IPS DF 6.9 (cell line): Measurements from ENCODE around the gene CCDC12.

ENCODE experiments used
- DNase-seq: peaks from one replicate; pipeline ENCODE4 v3.0.0-alpha.2; 2013; ENCODE audit warnings: low read depth, low spot score
- H3K27ac ChIP-seq: one replicate; pipeline ENCODE4 v1.5.1; 2013; ENCODE audit warnings: low read length, control low read depth
- H3K27me3 ChIP-seq: 2 replicates; pipeline ENCODE4 v1.6.1; 2013; ENCODE audit warnings: mild to moderate bottlenecking, low read length; ENCODE audit not compliant: control insufficient read depth, insufficient read depth
- H3K36me3 ChIP-seq: 2 replicates; pipeline ENCODE4 v1.6.1; 2013; ENCODE audit warnings: low read length; ENCODE audit not compliant: control insufficient read depth, insufficient read depth
- H3K4me1 ChIP-seq: 2 replicates; pipeline ENCODE4 v1.6.1; 2013; ENCODE audit warnings: low read length; ENCODE audit not compliant: control insufficient read depth, insufficient read depth
- H3K4me3 ChIP-seq: 2 replicates; pipeline ENCODE4 v1.5.1; 2013; ENCODE audit warnings: mild to moderate bottlenecking, low read length
- H3K9me3 ChIP-seq: 2 replicates; pipeline ENCODE4 v1.6.1; 2013; ENCODE audit warnings: low read length, inconsistent platforms; ENCODE audit not compliant: control insufficient read depth, insufficient read depth
- WGBS: extraction: QIAGEN DNeasy Blood & Tissue Kit; methylation state at CpG from one replicate; pipeline ENCODE4 v1.1.7; 2013; ENCODE audit warnings: mixed read lengths, missing lambda C conversion rate; ENCODE audit not compliant: insufficient read length, insufficient coverage; 5-methylcytosine and 5-hydroxymethylcytosine counted together

The CCDC12 gene

DNA sequence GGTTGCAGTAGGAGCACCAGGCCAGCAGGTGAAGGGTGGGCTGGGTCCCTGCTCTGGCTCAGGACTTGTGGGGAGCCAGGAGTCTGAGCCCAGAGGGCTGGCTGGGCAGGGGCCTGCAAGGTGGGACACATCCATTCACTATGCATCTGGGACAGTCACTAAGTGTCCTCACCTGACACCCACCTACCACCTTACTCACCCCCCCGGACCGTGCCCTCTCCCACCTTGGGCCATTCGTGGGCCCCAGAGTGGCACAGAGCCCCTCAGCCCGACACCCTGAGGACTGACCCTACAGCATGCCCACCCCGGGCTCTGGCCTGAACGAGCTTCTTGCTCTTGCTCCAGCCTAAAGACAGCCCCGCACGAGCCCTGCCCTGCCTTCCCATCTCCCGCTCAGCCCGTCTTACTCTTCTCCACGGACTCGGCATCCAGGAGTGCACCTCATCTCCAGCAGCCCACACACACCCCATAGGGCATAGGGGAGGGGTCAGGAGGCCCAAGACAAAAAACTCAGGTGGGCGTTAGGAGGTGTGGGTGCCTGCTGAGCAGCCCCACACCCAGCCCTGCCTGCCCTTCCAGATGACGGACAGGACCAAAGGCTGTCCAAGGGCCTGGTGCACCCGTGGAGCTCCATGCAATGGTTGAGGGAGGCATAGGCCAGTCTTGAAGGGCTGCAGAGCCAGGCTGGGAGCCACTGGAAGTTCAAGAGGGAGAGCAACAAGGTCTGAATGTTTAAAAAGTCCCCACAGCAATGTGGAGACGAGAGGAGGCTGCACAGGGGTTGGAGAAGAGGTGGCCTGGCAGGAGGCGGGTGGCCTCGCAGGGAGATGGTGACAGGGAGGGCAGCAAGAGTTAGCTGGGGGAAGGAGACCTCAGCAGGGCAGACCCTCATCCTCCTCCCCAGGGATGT lies 72.0 kb downstream of the CCDC12 start:
- Histone ChIP-seq H3K4me1 (peaks cover 2% of the 10 kb centered on the region; the same call in 1 of the 2 replicates), H3K4me3 (no peak overlapping the region), H3K9me3 (no peaks in the 10 kb centered on the region), H3K27ac (no peak overlapping the region), H3K36me3 (no peaks in the 10 kb centered on the region), H3K27me3 (no peaks in the 10 kb centered on the region)
- no peak for DNase-seq
- no CpG with 5 or more reads among the region's 18 CpGs for WGBS

- Histone ChIP-seq H3K27ac (no peak overlapping the region), H3K4me1 (0 out of 2 replicates have a peak, but pooled peaks cover 2% of the 10 kb centered on the region), H3K4me3 (no peak overlapping the region), H3K9me3 (no peaks in the 10 kb centered on the region), H3K27me3 (no peaks in the 10 kb centered on the region; the same call in 1 of the 2 replicates), H3K36me3 (no peaks in the 10 kb centered on the region; the same call in 1 of the 2 replicates)
- no peak for DNase-seq
- WGBS = no CpG with 5 or more reads among the region's 21 CpGs
Observed at GRCh38 chr3:46903341-46904302, 72.9 kb downstream of the CCDC12 start.

DNA sequence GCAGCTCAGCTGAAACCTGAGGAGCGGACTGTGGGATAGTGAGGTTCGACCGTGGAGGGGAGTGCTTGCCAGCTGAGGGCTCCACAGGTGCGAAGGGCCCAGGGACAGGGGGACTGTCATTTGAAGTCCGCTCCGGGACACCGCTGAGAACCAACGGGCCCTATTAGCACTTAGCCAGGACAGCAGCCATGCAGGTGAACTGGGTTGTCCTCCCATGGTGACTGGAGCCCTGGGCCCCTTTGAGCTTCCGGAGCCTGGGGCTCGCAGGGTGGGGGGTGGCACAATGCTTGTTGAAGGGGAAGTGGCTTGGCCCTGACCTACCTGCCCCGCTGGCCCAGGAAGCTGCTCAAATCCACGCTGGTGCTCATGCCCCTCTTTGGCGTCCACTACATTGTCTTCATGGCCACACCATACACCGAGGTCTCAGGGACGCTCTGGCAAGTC lies 74.3 kb downstream of the CCDC12 start:
- Histone ChIP-seq H3K27me3 (no peaks in the 10 kb centered on the region; the same call in 1 of the 2 replicates), H3K9me3 (no peaks in the 10 kb centered on the region), H3K4me1 (0 out of 2 replicates have a peak, but pooled peaks cover 2% of the 10 kb centered on the region), H3K27ac (no peak overlapping the region), H3K4me3 (no peak overlapping the region), H3K36me3 (no peaks in the 10 kb centered on the region; the same call in 1 of the 2 replicates)
- DNase-seq = no peak
- no CpG with 5 or more reads among the region's 15 CpGs for WGBS

DNA sequence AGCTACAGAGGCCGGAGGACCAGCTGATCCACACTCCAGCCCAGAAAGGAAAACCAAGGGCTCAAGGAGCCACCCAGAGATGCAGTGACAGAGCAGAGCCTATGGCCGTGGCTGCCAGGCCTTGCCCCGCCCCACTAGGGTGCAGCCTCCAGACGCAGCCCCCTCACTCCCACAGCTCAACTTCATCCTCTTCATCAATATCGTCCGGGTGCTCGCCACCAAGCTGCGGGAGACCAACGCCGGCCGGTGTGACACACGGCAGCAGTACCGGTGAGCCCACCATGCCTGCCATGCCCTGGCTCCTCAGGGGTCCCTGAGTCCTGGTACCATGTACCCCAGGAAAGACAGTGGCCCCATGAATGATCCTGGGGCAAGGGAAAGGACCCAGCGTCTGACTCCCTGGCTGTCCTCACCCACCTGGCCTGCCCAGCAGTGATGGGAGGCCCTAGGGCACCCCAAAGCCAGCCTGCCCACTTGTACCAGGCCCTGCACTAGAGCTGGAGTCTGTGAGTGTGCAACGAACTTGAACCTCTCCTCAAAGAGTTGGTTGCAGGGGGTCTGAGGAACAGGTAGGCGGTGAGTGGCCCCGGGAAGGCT lies 74.9 kb downstream of the CCDC12 start:
- no peak for DNase-seq
- H3K9me3 ChIP-seq = no peaks in the 10 kb centered on the region
- H3K36me3 ChIP-seq = no peaks in the 10 kb centered on the region; the same call in 1 of the 2 replicates
- no CpG with 5 or more reads among the region's 17 CpGs for WGBS
- H3K4me3 ChIP-seq = no peak overlapping the region
- no peaks in the 10 kb centered on the region; the same call in 1 of the 2 replicates for H3K27me3 ChIP-seq
- 0 out of 2 replicates have a peak, but pooled peaks cover 2% of the 10 kb centered on the region for H3K4me1 ChIP-seq
- no peak overlapping the region for H3K27ac ChIP-seq

DNA sequence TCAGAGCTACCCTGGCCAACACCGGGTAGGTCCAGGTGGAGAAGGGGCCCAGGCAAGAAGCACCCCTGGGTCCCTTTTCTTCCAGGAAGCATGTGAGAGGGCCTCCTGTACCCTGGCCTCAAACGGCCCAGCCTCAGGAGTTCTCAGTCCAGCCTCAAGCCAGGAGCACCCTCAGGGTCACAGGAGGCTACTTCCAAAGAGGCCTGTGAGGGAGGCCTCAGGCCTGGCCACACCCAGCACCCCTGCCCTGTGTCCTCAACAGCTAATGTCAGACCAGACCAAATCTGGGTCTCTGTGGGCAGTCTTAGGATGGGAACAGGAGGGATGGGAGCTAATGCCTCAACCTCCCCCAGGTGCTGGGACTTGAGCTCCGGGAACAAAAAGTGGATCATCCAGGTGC lies 75.5 kb downstream of the CCDC12 start:
- Histone ChIP-seq H3K4me1 (0 out of 2 replicates have a peak, but pooled peaks cover 2% of the 10 kb centered on the region), H3K36me3 (no peaks in the 10 kb centered on the region; the same call in 1 of the 2 replicates), H3K4me3 (no peak overlapping the region), H3K27me3 (no peaks in the 10 kb centered on the region; the same call in 1 of the 2 replicates), H3K9me3 (no peaks in the 10 kb centered on the region), H3K27ac (no peak overlapping the region)
- no peak for DNase-seq
- no CpG with 5 or more reads among the region's 3 CpGs for WGBS

DNA sequence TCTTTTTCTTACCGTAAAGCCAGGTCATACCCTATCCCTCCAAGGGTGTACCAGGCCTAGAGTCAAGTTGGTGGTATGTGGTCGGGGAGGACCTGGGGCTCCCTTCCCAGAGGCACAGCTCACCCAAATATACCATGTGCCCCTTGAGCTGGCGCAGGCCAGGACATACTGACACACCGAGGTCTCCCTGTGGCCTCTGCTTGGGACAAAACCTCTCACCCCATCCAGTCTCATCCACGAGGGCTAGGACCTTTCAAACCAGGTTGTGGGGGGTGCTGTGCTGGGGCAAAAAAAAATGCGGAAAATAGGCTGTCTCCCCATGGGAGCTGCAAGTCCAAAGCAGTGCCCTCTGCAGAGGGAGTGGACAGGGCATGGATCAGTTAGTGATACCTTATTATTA lies 76.2 kb downstream of the CCDC12 start:
- no CpG with 5 or more reads among the region's 6 CpGs for WGBS
- no peaks in the 10 kb centered on the region; the same call in 1 of the 2 replicates for H3K27me3 ChIP-seq
- H3K4me1 ChIP-seq = 0 out of 2 replicates have a peak, but pooled peaks cover 2% of the 10 kb centered on the region
- DNase-seq = no peak
- no peaks in the 10 kb centered on the region; the same call in 1 of the 2 replicates for H3K36me3 ChIP-seq
- H3K9me3 ChIP-seq = no peaks in the 10 kb centered on the region
- H3K27ac ChIP-seq = no peak overlapping the region
- H3K4me3 ChIP-seq = no peak overlapping the region

GRCh38 chr3:46900007-46900292 lies 76.6 kb downstream of the CCDC12 start:
- no peak for DNase-seq
- Histone ChIP-seq H3K27ac (no peak overlapping the region), H3K4me3 (no peak overlapping the region), H3K27me3 (no peaks in the 10 kb centered on the region; the same call in 1 of the 2 replicates), H3K36me3 (no peaks in the 10 kb centered on the region; the same call in 1 of the 2 replicates), H3K4me1 (0 out of 2 replicates have a peak, but pooled peaks cover 2% of the 10 kb centered on the region), H3K9me3 (no peaks in the 10 kb centered on the region)
- WGBS = no CpG with 5 or more reads among the region's 5 CpGs

- H3K27ac ChIP-seq = no peak overlapping the region
- H3K4me3 ChIP-seq = no peak overlapping the region
- no CpG with 5 or more reads among the region's 22 CpGs for WGBS
- no peaks in the 10 kb centered on the region for H3K9me3 ChIP-seq
- no peak for DNase-seq
- H3K4me1 ChIP-seq = 0 out of 2 replicates have a peak, but pooled peaks cover 2% of the 10 kb centered on the region
- no peaks in the 10 kb centered on the region; the same call in 1 of the 2 replicates for H3K27me3 ChIP-seq
- no peaks in the 10 kb centered on the region; the same call in 1 of the 2 replicates for H3K36me3 ChIP-seq
Observed at GRCh38 chr3:46899151-46900006, 77.2 kb downstream of the CCDC12 start.
